Stimulated activated CD4-positive, alpha-beta T cell treated with anti-CD3 and anti-CD28 coated beads, Interleukin-4, amount 100 ng/mL, for 1 hour (primary cell): ENCODE results near the gene NFKB1.

Source experiments
- DNase-seq: peaks from one replicate; pipeline ENCODE4 v3.0.0-alpha.2; 2020

NFKB1 gene

DNA sequence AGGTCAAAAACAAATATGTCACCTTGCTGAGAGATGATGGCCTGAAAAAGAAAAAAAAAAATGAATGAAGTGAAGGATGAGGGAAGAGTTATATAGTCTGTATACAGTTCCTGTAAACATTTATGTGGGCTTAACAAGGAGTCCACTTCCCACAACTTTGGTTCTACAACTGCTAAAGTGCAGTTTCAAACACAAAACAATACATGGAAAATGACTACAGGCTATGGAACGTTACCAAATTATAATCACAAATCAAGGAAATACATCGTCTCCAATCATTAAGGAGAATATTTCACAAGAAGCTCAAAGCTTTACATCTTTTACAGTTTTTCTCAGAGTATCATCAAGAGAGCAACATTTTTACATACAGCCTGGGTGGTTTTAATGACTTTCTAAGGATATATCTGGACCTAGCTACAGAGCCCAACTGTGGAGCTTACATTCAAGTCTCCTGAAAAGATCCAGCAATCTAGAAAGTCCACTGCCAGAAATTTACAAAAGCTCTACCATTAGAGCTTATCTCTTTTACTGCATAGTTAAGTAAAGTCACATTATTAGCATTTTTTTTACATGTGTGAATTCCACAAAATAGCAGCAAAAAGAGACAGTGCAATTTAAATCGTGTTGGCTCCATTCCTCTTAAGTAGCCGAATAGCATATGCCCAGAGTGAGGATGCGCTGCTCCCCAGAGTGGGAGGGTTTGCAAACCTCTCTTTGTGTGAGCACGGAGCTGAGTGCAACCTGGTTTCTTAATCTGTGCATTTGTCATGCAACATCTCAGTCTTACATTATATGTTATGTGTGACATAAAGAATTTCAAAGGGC lies 131.3 kb downstream of the NFKB1 start:
- DNase-seq, result no peak

DNA sequence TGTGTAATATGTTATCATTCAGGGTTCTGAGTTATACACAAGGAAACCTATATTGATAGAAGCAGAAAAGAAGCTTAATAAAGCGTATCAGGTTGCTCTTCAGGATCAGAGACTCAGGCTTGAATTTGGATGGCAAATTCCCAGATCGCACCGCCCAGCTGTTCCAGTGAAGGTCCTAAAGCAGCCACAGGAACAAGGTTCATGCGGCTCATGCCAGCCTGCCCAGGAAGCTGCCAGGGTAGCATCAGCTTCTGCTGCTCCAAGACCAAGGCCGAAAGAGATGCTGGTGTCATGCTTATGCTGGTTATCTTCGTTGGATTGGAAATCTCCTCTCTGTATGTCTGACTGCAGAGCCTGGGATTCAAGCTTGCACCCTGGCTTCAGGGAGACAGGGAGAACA lies 131.9 kb downstream of the NFKB1 start:
- DNase-seq, result no peak

DNA sequence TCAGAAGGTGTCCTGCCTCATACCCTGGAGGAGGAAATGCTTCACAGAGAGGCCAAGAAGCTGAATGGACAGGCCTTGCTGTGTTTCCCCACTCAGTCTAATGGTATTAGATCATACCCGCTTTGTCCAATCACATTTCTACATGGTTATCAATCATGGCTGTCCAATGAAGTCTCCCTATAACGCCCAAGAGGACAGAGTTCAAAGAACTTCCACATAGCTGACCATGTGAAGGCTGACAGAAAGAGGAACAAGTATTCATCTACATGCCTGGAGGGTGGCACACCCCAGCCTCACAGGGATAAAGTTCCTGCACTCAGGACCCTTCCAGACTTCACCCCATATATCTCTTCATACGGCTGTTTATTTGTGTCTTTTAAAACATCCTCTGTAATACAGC lies 136.2 kb downstream of the NFKB1 start:
- DNase-seq, result no peak

DNA sequence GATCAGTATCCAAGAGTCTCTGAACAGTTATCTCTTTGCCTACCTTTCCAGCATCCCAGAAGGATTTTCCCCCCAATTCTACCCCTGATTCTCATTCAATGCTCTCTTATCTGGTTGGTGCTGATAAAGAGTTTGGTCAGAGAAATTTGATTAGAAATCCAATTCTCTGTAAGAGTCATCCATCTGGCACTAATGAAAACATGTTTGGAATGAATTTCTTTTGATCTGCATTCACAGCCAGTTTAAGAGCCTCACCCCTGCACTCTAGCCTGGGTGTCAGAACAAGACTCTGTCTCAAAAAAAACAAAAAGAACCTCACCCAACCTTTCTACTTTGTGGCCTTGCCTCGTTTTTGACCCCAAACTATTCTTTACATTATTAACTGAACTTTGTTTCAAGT lies 137.5 kb downstream of the NFKB1 start:
- no peak for DNase-seq

GRCh38 chr4:102639598-102639997 lies 138.4 kb downstream of the NFKB1 start:
- no peak for DNase-seq

- no peak for DNase-seq
These were observed 139.5 kb downstream of the NFKB1 start for GRCh38 chr4:102640669-102641068.

GRCh38 chr4:102641793-102642192 lies 140.6 kb downstream of the NFKB1 start:
- no peak for DNase-seq

DNA sequence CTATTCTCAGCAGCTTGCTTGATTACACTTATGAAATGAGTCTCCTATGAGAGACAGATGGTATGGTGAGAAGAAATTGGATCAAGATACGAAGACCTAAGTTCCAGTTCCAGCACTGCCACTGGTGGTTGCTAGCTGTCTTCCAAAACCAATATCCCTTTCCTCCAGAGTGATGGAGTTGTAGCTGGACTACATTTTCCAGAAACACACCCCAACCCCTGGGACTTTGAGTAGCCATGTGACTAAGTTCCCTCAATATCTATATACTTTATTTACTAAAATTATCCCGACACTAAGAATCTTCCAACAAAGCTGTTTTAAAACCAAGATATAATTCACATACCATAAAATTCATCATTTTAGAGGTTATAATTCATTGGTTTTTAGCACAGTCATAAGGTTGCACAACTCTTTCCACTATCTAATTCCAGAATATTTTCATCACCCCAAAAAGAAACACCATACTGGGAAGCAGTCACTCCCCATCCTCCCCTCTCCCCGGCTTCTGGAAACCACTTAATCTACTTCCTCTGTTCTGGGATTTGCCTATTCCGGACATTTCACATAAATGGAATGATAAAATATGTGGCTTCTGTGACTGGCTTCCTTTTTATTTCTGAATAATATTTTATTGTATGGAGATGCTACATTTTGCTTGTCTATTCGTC lies 141.6 kb downstream of the NFKB1 start:
- DNase-seq, result no peak

- no peak for DNase-seq
These were observed 146.0 kb downstream of the NFKB1 start for GRCh38 chr4:102647117-102647516.

- DNase-seq, result no peak
These were observed 156.0 kb downstream of the NFKB1 start for GRCh38 chr4:102657206-102657605.

- DNase-seq, result no peak
These were observed 161.9 kb downstream of the NFKB1 start for GRCh38 chr4:102663073-102663472.

- DNase-seq, result no peak
These were observed 164.4 kb downstream of the NFKB1 start for GRCh38 chr4:102665527-102665926.
